Measurements from ENCODE around the gene SLC16A2.

SLC16A2 gene

GRCh38 chrX:74534569-74535038 is 113.3 kb downstream of the SLC16A2 start:
- DNase-seq (ENCODE audit: low read depth in 1 of 2, low spot score in 1 of 2), result no peak
- Histone ChIP-seq H3K27ac (replicated peaks) (no peak overlapping the region), H3K27me3 (ENCODE audit: insufficient read depth, poor library complexity, severe bottlenecking) (no peaks in the 10 kb centered on the region), H3K4me3 (replicated peaks; ENCODE audit: insufficient read depth, low read length) (no peak overlapping the region)
- TF ChIP-seq, protein P1, sequence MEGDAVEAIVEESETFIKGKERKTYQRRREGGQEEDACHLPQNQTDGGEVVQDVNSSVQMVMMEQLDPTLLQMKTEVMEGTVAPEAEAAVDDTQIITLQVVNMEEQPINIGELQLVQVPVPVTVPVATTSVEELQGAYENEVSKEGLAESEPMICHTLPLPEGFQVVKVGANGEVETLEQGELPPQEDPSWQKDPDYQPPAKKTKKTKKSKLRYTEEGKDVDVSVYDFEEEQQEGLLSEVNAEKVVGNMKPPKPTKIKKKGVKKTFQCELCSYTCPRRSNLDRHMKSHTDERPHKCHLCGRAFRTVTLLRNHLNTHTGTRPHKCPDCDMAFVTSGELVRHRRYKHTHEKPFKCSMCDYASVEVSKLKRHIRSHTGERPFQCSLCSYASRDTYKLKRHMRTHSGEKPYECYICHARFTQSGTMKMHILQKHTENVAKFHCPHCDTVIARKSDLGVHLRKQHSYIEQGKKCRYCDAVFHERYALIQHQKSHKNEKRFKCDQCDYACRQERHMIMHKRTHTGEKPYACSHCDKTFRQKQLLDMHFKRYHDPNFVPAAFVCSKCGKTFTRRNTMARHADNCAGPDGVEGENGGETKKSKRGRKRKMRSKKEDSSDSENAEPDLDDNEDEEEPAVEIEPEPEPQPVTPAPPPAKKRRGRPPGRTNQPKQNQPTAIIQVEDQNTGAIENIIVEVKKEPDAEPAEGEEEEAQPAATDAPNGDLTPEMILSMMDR (IDR thresholded peaks at IDR 0.05; ENCODE audit: insufficient read depth, low read length), result no peak
- no peak for TF ChIP-seq SPI1 (IDR thresholded peaks at IDR 0.05; ENCODE audit: borderline replicate concordance, low read depth)
- no peak for TF ChIP-seq POLR2AphosphoS5 (IDR thresholded peaks at IDR 0.05; ENCODE audit: low read depth)
- TF ChIP-seq REST (IDR thresholded peaks at IDR 0.05; ENCODE audit: insufficient replicate concordance, low read depth), result no peak
- no peak for TF ChIP-seq GABPA (IDR thresholded peaks at IDR 0.05; ENCODE audit: low read depth)

- DNase-seq (ENCODE audit: low read depth in 1 of 2, low spot score in 1 of 2), result no peak
- Histone ChIP-seq H3K27me3 (ENCODE audit: insufficient read depth, poor library complexity, severe bottlenecking) (no peaks in the 10 kb centered on the region), H3K4me3 (replicated peaks; ENCODE audit: insufficient read depth, low read length) (no peak overlapping the region), H3K27ac (replicated peaks) (no peak overlapping the region)
- TF ChIP-seq GABPA (IDR thresholded peaks at IDR 0.05; ENCODE audit: low read depth) (no peak), REST (IDR thresholded peaks at IDR 0.05; ENCODE audit: insufficient replicate concordance, low read depth) (no peak), POLR2AphosphoS5 (IDR thresholded peaks at IDR 0.05; ENCODE audit: low read depth) (no peak), SPI1 (IDR thresholded peaks at IDR 0.05; ENCODE audit: borderline replicate concordance, low read depth) (no peak)
- TF ChIP-seq, protein P1 (IDR thresholded peaks at IDR 0.05; ENCODE audit: insufficient read depth, low read length), result no peak
Measured at GRCh38 chrX:74535086-74535407, 113.8 kb downstream of the SLC16A2 start.

DNA sequence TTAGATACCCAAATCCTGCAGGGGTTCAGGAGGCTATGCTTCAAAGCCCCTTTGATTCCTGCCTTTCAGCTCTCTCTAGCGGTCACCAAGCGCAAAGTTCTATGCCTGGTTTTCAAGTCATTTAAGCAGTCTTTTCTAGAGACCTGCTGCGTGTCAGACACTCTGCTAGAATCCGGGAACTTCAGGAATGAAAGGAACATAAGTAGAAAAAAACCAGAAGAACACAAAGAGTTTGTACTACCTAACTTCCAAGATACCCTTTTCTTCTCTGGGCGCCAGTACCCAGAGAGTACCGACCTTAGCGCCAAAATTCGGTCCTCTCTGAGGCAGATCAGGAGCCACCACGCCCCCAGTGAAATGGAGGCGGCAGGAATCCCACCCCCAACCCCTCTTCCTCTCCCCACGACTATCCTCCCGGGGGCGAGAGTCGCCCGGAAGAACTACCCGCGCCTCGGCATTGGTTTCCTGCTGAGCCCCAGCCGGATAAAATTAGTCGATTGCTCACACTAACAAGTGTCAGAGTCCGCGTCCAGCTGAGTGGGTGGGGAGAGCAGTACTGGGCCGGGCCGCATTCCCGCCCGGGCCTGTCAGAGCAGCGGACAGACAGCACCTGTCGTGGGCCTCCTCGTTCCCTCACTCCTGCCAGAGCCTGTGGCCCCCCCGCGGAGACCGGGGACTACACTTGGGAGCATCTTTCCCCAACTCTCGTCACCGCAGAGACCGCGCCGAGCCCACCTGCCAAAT is 114.3 kb downstream of the SLC16A2 start:
- Histone ChIP-seq H3K27ac (replicated peaks) (no peak overlapping the region), H3K27me3 (ENCODE audit: insufficient read depth, poor library complexity, severe bottlenecking) (no peaks in the 10 kb centered on the region), H3K4me3 (replicated peaks; ENCODE audit: insufficient read depth, low read length) (peak overlapping the region; percentile 41)
- TF ChIP-seq, protein P1 (IDR thresholded peaks at IDR 0.05; ENCODE audit: insufficient read depth, low read length), result peak; percentile 4
- TF ChIP-seq GABPA (IDR thresholded peaks at IDR 0.05; ENCODE audit: low read depth), result no peak
- DNase-seq (ENCODE audit: low read depth in 1 of 2, low spot score in 1 of 2), result peak in 1 of 2 experiments; percentile 10

All from HL-60 (cell line).